ENCODE measurements around the gene EIF2AK3. TPM values are rescaled to one million over a fixed set of nuclear protein-coding genes. Genes with fewer than 3 reads are reported as not detected.
A peak's percentile ranks its signal among the peaks of the same experiment; 100 is the strongest.
"Not testable (repeated sequence)": the region's sequence is repeated elsewhere in the genome, so short reads cannot be mapped to it uniquely, and the experiment has no call there.

Gene EIF2AK3
- total RNA-seq, 1 donor from 2014 or later = 31.4 TPM

GRCh38 chr2:88638743-88639142 is 11.5 kb upstream of the EIF2AK3 start:
- intact Hi-C loops (cut with DNase I) = no loop called here
- DNase-seq (ENCODE audit: low spot score) (no peak), ATAC-seq (no peak)

GRCh38 chr2:88638123-88638650 is 10.9 kb upstream of the EIF2AK3 start:
- ATAC-seq = no peak
- intact Hi-C loops (cut with DNase I) = no loop called here
- no peak for DNase-seq (ENCODE audit: low spot score)

- intact Hi-C loops (cut with DNase I) = no loop called here
- ATAC-seq (no peak), DNase-seq (ENCODE audit: low spot score) (no peak)
These were observed 10.2 kb upstream of the EIF2AK3 start for GRCh38 chr2:88637464-88637863.

- intact Hi-C loops (cut with DNase I) = no loop called here
- no peak for DNase-seq (ENCODE audit: low spot score)
- no peak for ATAC-seq
These were observed 8.8 kb upstream of the EIF2AK3 start for GRCh38 chr2:88636026-88636425.

GRCh38 chr2:88632569-88632968 is 5.3 kb upstream of the EIF2AK3 start:
- intact Hi-C loops (cut with DNase I) = no loop called here
- ATAC-seq = no peak
- DNase-seq (ENCODE audit: low spot score) = no peak

GRCh38 chr2:88628571-88628939 is 1.3 kb upstream of the EIF2AK3 start:
- DNase-seq (ENCODE audit: low spot score) (no peak), ATAC-seq (no peak)
- intact Hi-C loops (cut with DNase I) = no loop called here

GRCh38 chr2:88627856-88628570 is 749 bp upstream of the EIF2AK3 start:
- DNase-seq (ENCODE audit: low spot score) (peak; percentile 94), ATAC-seq (peak; percentile 91)
- intact Hi-C loops (cut with DNase I) = no loop called here

- intact Hi-C loops (cut with DNase I) = no loop called here
- DNase-seq (ENCODE audit: low spot score) (peak; percentile 69), ATAC-seq (no peak)
These were observed 851 bp downstream of the EIF2AK3 start for GRCh38 chr2:88626171-88627054.

- ATAC-seq = no peak
- no peak for DNase-seq (ENCODE audit: low spot score)
- intact Hi-C loops (cut with DNase I) = no loop called here
These were observed 2.8 kb downstream of the EIF2AK3 start for GRCh38 chr2:88624477-88624876.

GRCh38 chr2:88623831-88624465 is 3.3 kb downstream of the EIF2AK3 start:
- intact Hi-C loops (cut with DNase I); DNase-seq (ENCODE audit: low spot score); ATAC-seq: not testable (repeated sequence)

- intact Hi-C loops (cut with DNase I) = no loop called here
- DNase-seq (ENCODE audit: low spot score) = no peak
These were observed 5.0 kb downstream of the EIF2AK3 start for GRCh38 chr2:88622307-88622706.

GRCh38 chr2:88621432-88621831 is 5.8 kb downstream of the EIF2AK3 start:
- ATAC-seq (no peak), DNase-seq (ENCODE audit: low spot score) (no peak)
- intact Hi-C loops (cut with DNase I) = no loop called here

More at GRCh38 chr2:88622307-88622706, 5.0 kb downstream of the EIF2AK3 start:
- no peak for ATAC-seq

- ATAC-seq = no peak
- intact Hi-C loops (cut with DNase I) = no loop called here
- no peak for DNase-seq (ENCODE audit: low spot score)
These were observed 7.2 kb downstream of the EIF2AK3 start for GRCh38 chr2:88620015-88620414.

GRCh38 chr2:88615822-88616221 is 11.4 kb downstream of the EIF2AK3 start:
- no peak for DNase-seq (ENCODE audit: low spot score)
- no peak for ATAC-seq
- intact Hi-C loops (cut with DNase I) = no loop called here

- intact Hi-C loops (cut with DNase I) = no loop called here
- no peak for ATAC-seq
These were observed 12.6 kb downstream of the EIF2AK3 start for GRCh38 chr2:88614497-88615157.

GRCh38 chr2:88613921-88614320 is 13.3 kb downstream of the EIF2AK3 start:
- no peak for ATAC-seq
- intact Hi-C loops (cut with DNase I) = no loop called here
- DNase-seq (ENCODE audit: low spot score) = no peak

More at GRCh38 chr2:88614497-88615157, 12.6 kb downstream of the EIF2AK3 start:
- DNase-seq (ENCODE audit: low spot score) = no peak

- intact Hi-C loops (cut with DNase I) = no loop called here
- DNase-seq (ENCODE audit: low spot score) = no peak
- ATAC-seq = no peak
These were observed 19.1 kb downstream of the EIF2AK3 start for GRCh38 chr2:88608184-88608583.

- intact Hi-C loops (cut with DNase I) = no loop called here
- DNase-seq (ENCODE audit: low spot score) = no peak
- ATAC-seq = no peak
These were observed 19.8 kb downstream of the EIF2AK3 start for GRCh38 chr2:88607416-88607815.

Measured in sciatic nerve (tissue), 2 donors.